HG03039 (cell line): ENCODE results near the gene FAT1.
"Not testable (repeated sequence)": the region's sequence is repeated elsewhere in the genome, so short reads cannot be mapped to it uniquely, and the experiment has no call there.

ENCODE experiments used
- ATAC-seq: cut with Tn5 transposase; IDR thresholded peaks from one replicate; pipeline ENCODE4 v1.9.1; 2021; ENCODE audit warnings: mild to moderate bottlenecking, moderate library complexity; ENCODE audit not compliant: unreplicated experiment

FAT1 gene, protein sequence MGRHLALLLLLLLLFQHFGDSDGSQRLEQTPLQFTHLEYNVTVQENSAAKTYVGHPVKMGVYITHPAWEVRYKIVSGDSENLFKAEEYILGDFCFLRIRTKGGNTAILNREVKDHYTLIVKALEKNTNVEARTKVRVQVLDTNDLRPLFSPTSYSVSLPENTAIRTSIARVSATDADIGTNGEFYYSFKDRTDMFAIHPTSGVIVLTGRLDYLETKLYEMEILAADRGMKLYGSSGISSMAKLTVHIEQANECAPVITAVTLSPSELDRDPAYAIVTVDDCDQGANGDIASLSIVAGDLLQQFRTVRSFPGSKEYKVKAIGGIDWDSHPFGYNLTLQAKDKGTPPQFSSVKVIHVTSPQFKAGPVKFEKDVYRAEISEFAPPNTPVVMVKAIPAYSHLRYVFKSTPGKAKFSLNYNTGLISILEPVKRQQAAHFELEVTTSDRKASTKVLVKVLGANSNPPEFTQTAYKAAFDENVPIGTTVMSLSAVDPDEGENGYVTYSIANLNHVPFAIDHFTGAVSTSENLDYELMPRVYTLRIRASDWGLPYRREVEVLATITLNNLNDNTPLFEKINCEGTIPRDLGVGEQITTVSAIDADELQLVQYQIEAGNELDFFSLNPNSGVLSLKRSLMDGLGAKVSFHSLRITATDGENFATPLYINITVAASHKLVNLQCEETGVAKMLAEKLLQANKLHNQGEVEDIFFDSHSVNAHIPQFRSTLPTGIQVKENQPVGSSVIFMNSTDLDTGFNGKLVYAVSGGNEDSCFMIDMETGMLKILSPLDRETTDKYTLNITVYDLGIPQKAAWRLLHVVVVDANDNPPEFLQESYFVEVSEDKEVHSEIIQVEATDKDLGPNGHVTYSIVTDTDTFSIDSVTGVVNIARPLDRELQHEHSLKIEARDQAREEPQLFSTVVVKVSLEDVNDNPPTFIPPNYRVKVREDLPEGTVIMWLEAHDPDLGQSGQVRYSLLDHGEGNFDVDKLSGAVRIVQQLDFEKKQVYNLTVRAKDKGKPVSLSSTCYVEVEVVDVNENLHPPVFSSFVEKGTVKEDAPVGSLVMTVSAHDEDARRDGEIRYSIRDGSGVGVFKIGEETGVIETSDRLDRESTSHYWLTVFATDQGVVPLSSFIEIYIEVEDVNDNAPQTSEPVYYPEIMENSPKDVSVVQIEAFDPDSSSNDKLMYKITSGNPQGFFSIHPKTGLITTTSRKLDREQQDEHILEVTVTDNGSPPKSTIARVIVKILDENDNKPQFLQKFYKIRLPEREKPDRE (N-terminal part only)

GRCh38 chr4:186723292-186724057, at the start of gene FAT1:
Gene FAT1 (minus strand): TSS chr4:186723856. CDS start chr4:186709827, 14,029 bp downstream.
- no peak for ATAC-seq

GRCh38 chr4:186772936-186773487, 49.4 kb upstream of the FAT1 start:
- no peak for ATAC-seq

GRCh38 chr4:186771624-186772023, 48.0 kb upstream of the FAT1 start:
- ATAC-seq = no peak

DNA sequence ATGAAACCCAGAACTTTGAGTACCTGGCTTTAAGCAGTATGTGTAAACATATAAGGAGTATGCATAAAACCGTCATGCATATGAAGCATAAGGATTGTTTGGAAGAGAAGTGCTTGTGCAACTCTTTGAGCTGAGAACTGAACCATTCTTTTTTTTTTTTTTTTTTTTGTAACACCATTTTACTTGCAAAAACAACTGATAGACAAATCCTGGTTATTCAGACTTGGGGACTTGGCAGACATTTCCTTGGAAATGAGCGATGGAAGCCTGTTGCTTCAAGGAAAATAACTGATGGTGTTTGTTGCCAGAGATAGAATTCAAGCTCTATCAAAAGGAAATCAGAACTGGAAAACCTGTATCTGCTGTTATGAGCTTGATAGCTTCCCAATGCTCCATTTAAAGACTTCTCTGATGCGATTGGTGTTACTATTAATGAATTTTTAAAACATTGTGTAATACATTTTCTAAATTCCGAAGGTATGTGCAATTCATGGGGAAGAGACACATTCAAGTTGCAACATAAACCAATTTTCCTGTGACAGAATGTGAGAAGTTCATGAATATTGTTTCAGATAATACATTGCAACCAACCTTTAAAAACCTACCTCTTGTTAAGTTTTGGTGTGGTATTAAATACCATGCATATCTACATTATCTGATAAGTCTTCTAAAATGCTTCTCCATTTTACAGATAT, 47.0 kb upstream of the FAT1 start:
- no peak for ATAC-seq

GRCh38 chr4:186767794-186768193, 44.1 kb upstream of the FAT1 start:
- ATAC-seq = no peak

DNA sequence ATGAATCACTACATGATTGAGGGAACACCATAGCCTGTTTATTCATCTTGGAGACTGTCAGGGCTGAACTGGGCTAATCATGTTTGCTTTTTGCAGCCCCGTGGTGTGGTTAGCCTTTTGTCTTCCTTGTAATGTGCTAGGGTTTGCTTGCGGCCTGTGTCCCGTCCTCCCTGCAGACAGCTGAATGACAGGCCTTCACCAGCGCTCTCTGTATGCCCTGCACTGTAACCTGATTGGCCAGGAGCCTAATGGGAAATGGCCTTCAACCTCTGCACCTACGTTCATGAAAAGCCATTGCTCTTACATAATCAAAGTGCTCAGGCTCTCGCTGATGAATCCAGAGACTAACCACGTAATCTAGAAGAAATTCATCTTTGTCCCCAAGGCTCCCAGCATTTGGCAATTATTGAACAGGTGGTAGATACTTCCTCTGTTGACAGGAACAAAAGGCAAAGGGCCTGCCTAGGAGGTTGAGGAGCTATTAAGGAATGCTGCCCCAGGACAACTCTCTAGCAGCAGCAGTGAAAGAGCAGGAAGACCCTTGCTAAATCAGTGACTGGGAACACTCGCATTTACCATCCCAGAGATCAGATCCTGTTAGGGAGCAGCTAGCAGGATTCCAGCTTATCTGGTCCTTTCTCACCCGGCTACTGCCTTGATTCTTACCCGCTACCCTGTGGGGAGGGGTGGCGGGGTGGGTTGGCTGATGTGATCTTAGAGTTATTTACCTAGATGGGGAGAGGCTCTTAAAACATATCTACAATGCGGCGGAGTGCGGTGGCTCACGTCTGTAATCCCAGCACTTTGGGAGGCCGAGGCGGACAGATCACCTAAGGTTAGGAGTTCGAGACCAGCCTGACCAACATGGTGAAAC, 42.3 kb upstream of the FAT1 start:
- no peak for ATAC-seq

- ATAC-seq = no peak
Observed at GRCh38 chr4:186765138-186765537, 41.5 kb upstream of the FAT1 start.

- no peak for ATAC-seq
Observed at GRCh38 chr4:186764457-186764856, 40.8 kb upstream of the FAT1 start.

GRCh38 chr4:186762865-186763264, 39.2 kb upstream of the FAT1 start:
- ATAC-seq = no peak

- ATAC-seq = no peak
Observed at GRCh38 chr4:186762361-186762760, 38.7 kb upstream of the FAT1 start.

DNA sequence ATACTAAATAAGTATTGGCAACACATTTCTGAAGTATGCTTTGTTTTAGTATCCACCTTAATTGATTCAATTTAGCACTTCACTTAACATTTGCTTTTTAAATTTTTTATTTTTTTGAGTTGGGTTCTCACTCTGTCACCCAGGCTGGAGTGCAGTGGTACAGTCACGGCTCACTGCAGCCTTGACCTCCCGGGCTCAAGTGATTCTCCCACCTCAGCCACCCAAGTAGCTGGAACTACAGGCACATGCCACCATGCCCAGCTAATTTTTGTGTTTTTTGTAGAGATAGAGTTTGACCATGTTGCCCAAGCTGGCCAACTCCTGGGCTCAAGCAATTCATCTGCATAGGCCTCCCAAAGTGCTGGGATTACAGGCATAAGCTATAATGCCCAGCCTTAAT, 38.3 kb upstream of the FAT1 start:
- ATAC-seq = not testable (repeated sequence)

GRCh38 chr4:186761393-186761792, 37.7 kb upstream of the FAT1 start:
- ATAC-seq = no peak

DNA sequence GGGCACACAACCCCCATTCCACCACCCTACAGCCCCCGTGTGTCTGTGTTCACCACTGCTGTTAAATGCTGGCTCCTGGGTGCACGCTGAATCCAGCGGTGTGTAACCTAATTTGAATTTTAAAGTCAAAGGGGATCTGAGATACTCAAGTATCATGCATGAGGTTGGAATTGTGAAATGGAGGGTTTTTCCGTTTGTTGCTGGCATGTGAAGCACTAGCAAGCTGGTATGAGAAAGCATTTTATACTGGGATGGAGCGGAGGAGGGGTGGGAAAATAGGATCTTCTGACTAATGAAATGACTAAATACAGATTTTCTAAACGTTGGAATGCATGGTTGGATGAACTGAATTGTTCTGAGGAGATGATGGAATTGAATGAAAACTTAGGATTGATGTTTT, 36.9 kb upstream of the FAT1 start:
- ATAC-seq = no peak

DNA sequence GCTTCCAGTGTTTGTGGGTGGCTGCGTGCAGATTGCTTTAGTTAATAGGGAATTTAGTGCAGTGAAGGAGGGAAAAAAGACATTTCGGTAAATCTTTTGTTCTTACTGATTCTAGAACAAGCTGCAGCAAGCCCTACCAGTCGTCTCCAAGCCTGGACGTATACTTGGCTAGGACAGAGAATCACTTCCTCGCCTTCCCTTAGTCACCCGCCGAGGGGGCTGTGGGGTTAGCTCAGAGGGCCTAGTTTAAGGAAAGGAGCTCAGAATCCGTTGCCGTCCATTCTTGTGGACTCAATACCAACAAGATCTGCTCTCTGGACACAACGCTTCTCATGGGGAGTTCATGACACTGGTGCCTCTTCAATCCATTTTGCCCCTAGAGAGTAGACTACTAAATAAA, 36.3 kb upstream of the FAT1 start:
- ATAC-seq = no peak

DNA sequence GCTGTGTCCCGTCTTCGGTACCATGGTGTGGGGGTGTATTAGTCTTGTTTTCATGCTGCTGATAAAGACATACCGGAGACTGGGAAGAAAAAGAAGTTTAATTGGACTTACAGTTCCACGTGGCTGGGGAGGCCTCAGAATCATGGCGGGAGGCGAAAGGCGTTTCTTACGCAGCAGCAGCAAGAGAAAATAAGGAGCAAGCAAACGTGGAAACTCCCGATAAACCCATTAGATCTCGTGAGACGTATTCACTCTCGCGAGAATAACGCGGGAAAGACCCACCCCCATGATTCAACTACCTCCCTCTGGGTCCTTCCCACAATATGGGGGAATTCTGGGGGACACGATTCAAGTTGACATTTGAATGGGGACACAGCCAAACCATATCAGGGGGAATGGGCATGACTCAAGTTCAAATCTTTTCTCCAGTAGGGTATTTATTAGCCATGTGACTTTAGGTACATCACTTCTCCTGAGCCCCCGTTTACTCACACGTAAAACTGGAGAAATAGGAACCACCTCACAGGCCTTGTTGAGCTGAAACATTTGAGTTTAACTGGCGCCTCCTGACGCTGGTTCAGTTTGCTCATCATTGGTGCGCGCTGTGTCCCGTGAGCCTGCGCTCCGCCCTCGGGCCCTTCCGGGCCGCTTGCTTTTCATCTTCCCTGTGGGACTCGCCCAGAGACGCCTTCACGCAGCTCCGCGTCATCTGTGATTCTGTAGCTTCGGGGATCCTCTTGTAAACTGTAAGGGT, 35.5 kb upstream of the FAT1 start:
- ATAC-seq = no peak

- ATAC-seq = no peak
Observed at GRCh38 chr4:186757696-186758355, 34.2 kb upstream of the FAT1 start.

- not testable (repeated sequence) for ATAC-seq
Observed at GRCh38 chr4:186756550-186756949, 32.9 kb upstream of the FAT1 start.
